C1 segment of cervical spinal cord (tissue), 14 donors: ENCODE data around the gene USP17L5.
"Not testable (repeated sequence)": the region's sequence is repeated elsewhere in the genome, so short reads cannot be mapped to it uniquely, and the experiment has no call there.

ENCODE experiments used
- DNase-seq, 14 donors: peaks; one replicate each; lab custom pipeline; 2025; lab: John Stamatoyannopoulos, UW

USP17L5 gene

GRCh38 chr4:9339103-9339502, at the start of gene USP17L5:
Gene USP17L5, plus strand, starts transcription at chr4:9339403. Its CDS starts 0 bp downstream, at chr4:9339403.
- not testable (repeated sequence) for DNase-seq

GRCh38 chr4:9324191-9324590, 15.0 kb upstream of the USP17L5 start:
- DNase-seq: not testable (repeated sequence)

- not testable (repeated sequence) for DNase-seq
Observed at GRCh38 chr4:9324865-9325264, 14.3 kb upstream of the USP17L5 start, which contains the start of gene USP17L24. Gene USP17L24, plus strand, starts transcription at chr4:9325165. Its CDS starts 0 bp downstream, at chr4:9325165.

GRCh38 chr4:9329611-9330010, 9.6 kb upstream of the USP17L5 start, which contains the start of gene USP17L25:
Gene USP17L25, plus strand, starts transcription at chr4:9329911. Its CDS starts 0 bp downstream, at chr4:9329911.
- not testable (repeated sequence) for DNase-seq

- DNase-seq: not testable (repeated sequence)
Observed at GRCh38 chr4:9334358-9334757, 4.8 kb upstream of the USP17L5 start, which contains the start of gene USP17L26. Gene USP17L26, plus strand, starts transcription at chr4:9334658. Its CDS starts 0 bp downstream, at chr4:9334658.

- DNase-seq: not testable (repeated sequence)
Observed at GRCh38 chr4:9343848-9344247, 4.6 kb downstream of the USP17L5 start, which contains the start of gene USP17L27. Gene USP17L27, plus strand, starts transcription at chr4:9344148. Its CDS starts 0 bp downstream, at chr4:9344148.

- DNase-seq: not testable (repeated sequence)
Observed at GRCh38 chr4:9348593-9348992, 9.4 kb downstream of the USP17L5 start, which contains the start of gene USP17L28. Gene USP17L28, plus strand, starts transcription at chr4:9348893. Its CDS starts 0 bp downstream, at chr4:9348893.

GRCh38 chr4:9350866-9351265, 11.7 kb downstream of the USP17L5 start:
- not testable (repeated sequence) for DNase-seq

- DNase-seq: not testable (repeated sequence)
Observed at GRCh38 chr4:9353338-9353737, 14.1 kb downstream of the USP17L5 start, which contains the start of gene USP17L29. Gene USP17L29, plus strand, starts transcription at chr4:9353638. Its CDS starts 0 bp downstream, at chr4:9353638.

- DNase-seq: not testable (repeated sequence)
Observed at GRCh38 chr4:9362829-9363228, 23.6 kb downstream of the USP17L5 start, which contains the start of gene USP17L30. Gene USP17L30, plus strand, starts transcription at chr4:9363129. Its CDS starts 0 bp downstream, at chr4:9363129.

GRCh38 chr4:9379881-9380280, 40.7 kb downstream of the USP17L5 start:
- not testable (repeated sequence) for DNase-seq

- peak in 4 of 14 donors; percentile 1 to 21 (median 8) for DNase-seq
Observed at GRCh38 chr4:9381012-9381534, 41.9 kb downstream of the USP17L5 start.

- no peak for DNase-seq
Observed at GRCh38 chr4:9384126-9384525, 44.9 kb downstream of the USP17L5 start.

- not testable (repeated sequence) for DNase-seq
Observed at GRCh38 chr4:9389001-9389400, 49.8 kb downstream of the USP17L5 start.
